ENCODE data around the gene CCDC167. TPM values are rescaled to one million over a fixed set of nuclear protein-coding genes. Genes with fewer than 3 reads are reported as not detected.
A peak's percentile ranks its signal among the peaks of the same experiment; 100 is the strongest.
"Not testable (repeated sequence)": the region's sequence is repeated elsewhere in the genome, so short reads cannot be mapped to it uniquely, and the experiment has no call there.

Gene CCDC167
- total RNA-seq, 2 experiments from 2014 or later = 53.4 to 57.1 TPM

DNA sequence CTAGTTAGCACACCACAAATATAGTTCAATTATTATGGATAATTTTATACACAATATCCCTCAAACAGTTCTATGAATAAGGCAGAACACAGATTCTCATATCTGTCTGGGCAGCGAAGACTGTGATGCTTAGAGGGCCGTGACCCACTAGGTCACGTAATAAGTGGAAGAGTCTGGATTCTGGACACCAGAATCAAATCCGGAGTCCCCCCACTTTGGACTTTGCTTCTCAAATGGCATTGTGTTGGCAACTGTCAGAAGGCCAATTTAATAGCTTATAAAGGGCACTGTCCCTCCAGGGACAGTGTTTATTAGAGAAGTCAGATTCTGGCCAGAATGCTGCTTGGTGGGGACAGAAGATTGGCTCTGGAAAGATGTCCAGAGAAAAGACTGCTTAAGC, 6.8 kb upstream of the CCDC167 start:
- Mint-ChIP-seq H3K27ac (no peak overlapping the region), H3K4me1 (ENCODE audit: low read depth) (peaks cover 67% of the 10 kb centered on the region), H3K36me3 (ENCODE audit: low read depth) (no peaks in the 10 kb centered on the region), H3K27me3 (ENCODE audit: low read depth) (no peaks in the 10 kb centered on the region), H3K4me3 (no peak overlapping the region), H3K9me3 (no peaks in the 10 kb centered on the region)
- CTCF ChIA-PET = interaction anchor here (1.3 to 1.9 kb wide), 2 partner anchors 10 to 59 kb away, joined by 3 to 9 read pairs; no protein-coding TSS in a partner anchor
- intact Hi-C loops (cut with micrococcal nuclease) = no loop called here
- DNase-seq = no peak

DNA sequence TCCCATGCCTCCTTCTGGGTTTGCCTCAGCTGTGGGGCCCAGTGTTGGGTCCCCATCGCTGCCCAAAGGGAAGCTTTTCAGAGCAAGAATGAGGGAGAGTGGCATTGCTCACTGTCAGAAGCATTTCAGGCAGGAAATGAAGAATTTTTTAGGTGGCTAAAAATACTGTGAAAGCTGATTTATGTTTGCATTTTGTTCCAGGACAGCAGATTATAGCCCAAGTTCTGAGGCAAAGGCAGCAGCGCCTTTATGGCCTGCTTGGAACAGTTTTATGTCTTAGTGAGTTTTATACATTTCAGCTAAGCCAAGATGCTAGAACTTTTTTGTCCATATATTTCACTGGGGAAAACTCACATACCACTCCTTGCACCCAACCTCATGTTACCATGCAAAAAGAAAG, 4.3 kb upstream of the CCDC167 start:
- CTCF ChIA-PET = interaction anchor here (1.0 to 1.5 kb wide), 2 partner anchors 9 to 71 kb away, joined by 3 to 4 read pairs; partner anchors contain the start of gene CMTR1

DNA sequence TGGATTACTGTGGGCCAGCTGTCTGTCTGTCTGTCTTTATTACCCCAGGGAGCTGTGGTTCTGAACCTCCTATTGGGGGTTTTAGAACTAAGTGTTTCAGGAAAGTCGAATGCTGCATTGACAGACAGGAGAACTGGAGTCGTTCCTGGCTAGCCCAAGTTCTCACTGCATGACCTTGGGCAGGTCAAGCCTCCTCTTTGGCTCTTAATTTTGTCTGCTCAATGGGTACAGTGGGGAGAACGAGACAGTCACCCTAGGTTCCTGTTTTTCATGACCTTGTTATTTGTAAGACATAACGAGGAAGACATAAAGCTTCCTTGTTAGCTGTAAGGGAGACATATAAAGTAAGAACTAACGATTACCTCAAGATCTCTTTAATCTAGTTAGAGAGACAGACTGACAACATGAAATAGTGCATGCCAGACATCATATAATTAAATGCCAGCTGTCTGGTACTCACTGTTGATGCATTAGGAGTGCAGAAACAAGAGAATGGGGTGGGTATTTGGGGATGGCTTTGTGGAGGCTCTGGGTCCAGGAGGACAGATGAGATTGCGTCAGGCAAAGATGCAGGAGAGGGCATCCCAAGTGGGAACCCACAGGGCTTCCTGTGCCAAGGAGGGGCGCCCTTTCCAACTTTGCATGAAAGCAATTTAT, 3.7 kb upstream of the CCDC167 start:
- CTCF ChIA-PET = interaction anchor here (1.0 to 3.8 kb wide), 5 partner anchors 10 to 70 kb away, joined by 3 to 18 read pairs (median 8); partner anchors contain the start of gene CMTR1
- Mint-ChIP-seq H3K9me3 (peaks cover 3% of the 10 kb centered on the region), H3K36me3 (ENCODE audit: low read depth) (peaks cover 2% of the 10 kb centered on the region), H3K4me1 (ENCODE audit: low read depth) (peaks cover 79% of the 10 kb centered on the region), H3K27me3 (ENCODE audit: low read depth) (no peaks in the 10 kb centered on the region), H3K4me3 (no peak overlapping the region), H3K27ac (peak overlapping the region; percentile 88)
- DNase-seq = no peak
- intact Hi-C loops (cut with micrococcal nuclease) = loop anchor here (5.0 kb wide), 1 partner anchor 71 kb away; the partner anchor contains the start of gene CMTR1

More for the DNA sequence above, 4.3 kb upstream of the CCDC167 start:
- intact Hi-C loops (cut with micrococcal nuclease) = loop anchor here (5.0 kb wide), 1 partner anchor 72 kb away; the partner anchor contains the start of gene CMTR1
- Mint-ChIP-seq H3K4me1 (ENCODE audit: low read depth) (peaks cover 80% of the 10 kb centered on the region), H3K27ac (no peak overlapping the region), H3K27me3 (ENCODE audit: low read depth) (no peaks in the 10 kb centered on the region), H3K9me3 (peaks cover 3% of the 10 kb centered on the region), H3K4me3 (no peak overlapping the region), H3K36me3 (ENCODE audit: low read depth) (peaks cover 2% of the 10 kb centered on the region)
- DNase-seq = no peak

- no peaks in the 10 kb centered on the region for H3K27me3 Mint-ChIP-seq (ENCODE audit: low read depth)
- peak overlapping the region; percentile 19 for H3K4me3 Mint-ChIP-seq
- peaks cover 3% of the 10 kb centered on the region for H3K9me3 Mint-ChIP-seq
- peak; percentile 62 for DNase-seq
- H3K27ac Mint-ChIP-seq = peak overlapping the region; percentile 88
- CTCF ChIA-PET = interaction anchor here (1.5 to 3.8 kb wide), 5 partner anchors 11 to 69 kb away, joined by 4 to 18 read pairs (median 9); partner anchors contain the start of gene CMTR1
- intact Hi-C loops (cut with micrococcal nuclease) = loop anchor here (1.0 to 5.0 kb wide), 2 partner anchors 12 to 70 kb away; partner anchors contain the start of gene CMTR1
- peaks cover 2% of the 10 kb centered on the region for H3K36me3 Mint-ChIP-seq (ENCODE audit: low read depth)
- peaks cover 79% of the 10 kb centered on the region for H3K4me1 Mint-ChIP-seq (ENCODE audit: low read depth)
Measured at GRCh38 chr6:37502703-37503291, 3.1 kb upstream of the CCDC167 start.

GRCh38 chr6:37501632-37502491, 2.2 kb upstream of the CCDC167 start:
- Mint-ChIP-seq H3K27ac (peak overlapping the region; percentile 88), H3K4me1 (ENCODE audit: low read depth) (peaks cover 85% of the 10 kb centered on the region), H3K4me3 (peak overlapping the region; percentile 19), H3K27me3 (ENCODE audit: low read depth) (no peaks in the 10 kb centered on the region), H3K36me3 (ENCODE audit: low read depth) (peaks cover 2% of the 10 kb centered on the region), H3K9me3 (peaks cover 3% of the 10 kb centered on the region)
- intact Hi-C loops (cut with micrococcal nuclease) = loop anchor here (1.0 to 5.0 kb wide), 2 partner anchors 12 to 70 kb away; partner anchors contain the start of gene CMTR1
- DNase-seq = peak; percentile 53
- CTCF ChIA-PET = interaction anchor here (0.6 to 3.8 kb wide), 7 partner anchors 9 to 879 kb away, joined by 3 to 18 read pairs (median 8); no protein-coding TSS in a partner anchor

DNA sequence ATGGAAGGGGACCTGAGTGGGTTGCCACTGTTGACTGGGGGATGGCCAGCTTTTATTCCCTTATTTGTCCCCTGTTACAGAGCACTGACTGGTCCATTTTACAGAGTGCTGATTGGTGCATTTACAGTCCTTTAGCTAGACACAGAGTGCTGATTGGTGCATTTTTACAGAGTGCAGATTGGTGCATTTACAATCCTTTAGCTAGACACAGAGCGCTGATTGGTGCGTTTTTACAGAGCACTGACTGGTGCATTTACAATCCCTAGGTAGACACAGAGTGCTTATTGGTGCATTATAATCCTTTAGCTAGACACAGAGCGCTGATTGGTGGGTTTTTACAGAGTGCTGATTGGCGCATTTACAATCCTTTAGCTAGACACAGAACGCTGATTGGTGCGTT, 1.2 kb upstream of the CCDC167 start:
- H3K36me3 Mint-ChIP-seq (ENCODE audit: low read depth); H3K9me3 Mint-ChIP-seq; H3K4me3 Mint-ChIP-seq; H3K27me3 Mint-ChIP-seq (ENCODE audit: low read depth); DNase-seq: not testable (repeated sequence)
- CTCF ChIA-PET = interaction anchor here (0.6 to 3.8 kb wide), 6 partner anchors 9 to 65 kb away, joined by 3 to 18 read pairs (median 8); no protein-coding TSS in a partner anchor
- H3K27ac Mint-ChIP-seq = peak overlapping the region; percentile 97
- intact Hi-C loops (cut with micrococcal nuclease) = loop anchor here (5.0 kb wide), 1 partner anchor 69 kb away; the partner anchor contains the start of gene CMTR1
- peaks cover 88% of the 10 kb centered on the region for H3K4me1 Mint-ChIP-seq (ENCODE audit: low read depth)

- Mint-ChIP-seq H3K9me3 (peaks cover 3% of the 10 kb centered on the region), H3K27ac (peak overlapping the region; percentile 97), H3K36me3 (ENCODE audit: low read depth) (peaks cover 5% of the 10 kb centered on the region), H3K4me1 (ENCODE audit: low read depth) (peaks cover 89% of the 10 kb centered on the region), H3K4me3 (peak overlapping the region; percentile 98), H3K27me3 (ENCODE audit: low read depth) (no peaks in the 10 kb centered on the region)
- intact Hi-C loops (cut with micrococcal nuclease) = loop anchor here (5.0 kb wide), 1 partner anchor 68 kb away; the partner anchor contains the start of gene CMTR1
- DNase-seq = no peak
- CTCF ChIA-PET = interaction anchor here (0.6 to 3.8 kb wide), 5 partner anchors 9 to 65 kb away, joined by 3 to 18 read pairs (median 6); no protein-coding TSS in a partner anchor
Measured at GRCh38 chr6:37500294-37500608, 558 bp upstream of the CCDC167 start.

DNA sequence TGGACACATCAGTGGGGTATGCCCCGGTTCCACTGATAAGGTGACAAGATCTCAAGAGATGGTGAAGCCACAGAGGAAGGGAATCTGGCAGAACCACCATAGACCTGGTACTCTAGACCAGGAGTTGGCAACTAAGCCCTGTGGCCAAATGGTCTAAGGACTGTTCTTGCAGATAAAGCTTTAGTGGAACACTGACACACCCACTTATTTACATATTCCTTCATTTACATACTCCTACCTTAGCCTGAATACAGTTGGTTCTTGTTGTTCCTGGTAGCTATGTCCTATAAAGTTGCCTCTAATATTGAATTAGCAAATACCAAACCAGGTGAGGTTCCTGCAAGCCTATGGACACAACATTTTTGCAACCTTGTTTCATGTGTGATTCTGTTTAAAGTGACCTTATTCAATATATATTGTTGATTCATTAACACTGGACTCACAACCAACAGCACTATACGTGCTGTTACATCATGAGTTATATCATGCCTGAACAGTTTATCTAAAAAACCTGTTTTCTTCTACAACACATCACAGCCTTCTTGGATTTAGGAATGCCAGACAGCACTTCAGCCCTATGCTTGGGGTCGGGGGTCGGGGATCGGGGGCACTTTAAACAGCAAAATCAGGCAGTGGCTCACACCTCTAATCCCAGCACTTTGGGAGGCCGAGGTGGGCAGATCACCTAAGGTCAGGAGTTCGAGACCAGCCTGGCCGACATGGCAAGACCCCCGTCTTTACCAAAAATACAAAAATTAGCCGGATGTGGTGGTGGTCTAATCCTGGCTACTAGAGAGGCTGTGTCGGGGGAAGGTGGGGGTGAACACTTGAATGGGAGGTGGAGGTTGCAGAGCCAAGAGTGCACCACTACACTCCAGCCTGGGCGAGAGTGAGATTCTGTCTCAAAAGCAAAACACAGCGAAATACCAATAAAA, 2.5 kb downstream of the CCDC167 start:
- Mint-ChIP-seq H3K27me3 (ENCODE audit: low read depth) (no peaks in the 10 kb centered on the region), H3K36me3 (ENCODE audit: low read depth) (peaks cover 7% of the 10 kb centered on the region), H3K4me1 (ENCODE audit: low read depth) (peaks cover 87% of the 10 kb centered on the region), H3K9me3 (peaks cover 3% of the 10 kb centered on the region), H3K27ac (peak overlapping the region; percentile 33), H3K4me3 (no peak overlapping the region)
- CTCF ChIA-PET = interaction anchor here (3.1 kb wide), 1 partner anchor 69 kb away, joined by 18 read pairs; no protein-coding TSS in a partner anchor
- DNase-seq = no peak
- intact Hi-C loops (cut with micrococcal nuclease) = loop anchor here (5.0 kb wide), 4 partner anchors 200 to 1075 kb away; partner anchors contain the start of genes MDGA1 and PIM1

- peaks cover 7% of the 10 kb centered on the region for H3K36me3 Mint-ChIP-seq (ENCODE audit: low read depth)
- peak overlapping the region; percentile 2 for H3K4me3 Mint-ChIP-seq
- CTCF ChIA-PET = interaction anchor here (0.6 to 3.1 kb wide), 8 partner anchors 10 to 426 kb away, joined by 3 to 18 read pairs (median 4); no protein-coding TSS in a partner anchor
- no peaks in the 10 kb centered on the region for H3K27me3 Mint-ChIP-seq (ENCODE audit: low read depth)
- DNase-seq = peak; percentile 53
- no peaks in the 10 kb centered on the region for H3K9me3 Mint-ChIP-seq
- intact Hi-C loops (cut with micrococcal nuclease) = loop anchor here (1.0 to 5.0 kb wide), 6 partner anchors 21 to 1077 kb away; partner anchors contain the start of genes MDGA1 and PIM1
- H3K27ac Mint-ChIP-seq = peak overlapping the region; percentile 90
- peaks cover 92% of the 10 kb centered on the region for H3K4me1 Mint-ChIP-seq (ENCODE audit: low read depth)
Measured at GRCh38 chr6:37495244-37495934, 4.3 kb downstream of the CCDC167 start.

DNA sequence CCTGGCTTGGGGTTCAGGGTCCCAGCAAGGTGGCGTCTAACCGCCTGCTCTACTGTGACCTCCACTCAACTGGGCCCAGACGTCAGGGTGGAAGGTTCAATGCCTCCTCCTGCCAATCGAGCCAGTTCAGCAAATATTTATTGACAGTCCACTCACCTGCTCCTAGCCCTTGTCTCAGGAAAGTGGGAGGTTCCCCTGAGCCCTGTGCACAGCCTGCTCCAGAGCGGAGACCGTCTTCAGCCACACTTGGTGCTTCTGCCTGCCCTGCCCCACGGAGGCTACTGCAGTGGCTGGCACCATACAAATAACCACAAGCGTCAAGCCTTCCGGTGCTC, 6.1 kb downstream of the CCDC167 start:
- H3K36me3 Mint-ChIP-seq (ENCODE audit: low read depth) = peaks cover 11% of the 10 kb centered on the region
- H3K27ac Mint-ChIP-seq = no peak overlapping the region
- H3K27me3 Mint-ChIP-seq (ENCODE audit: low read depth) = no peaks in the 10 kb centered on the region
- H3K4me3 Mint-ChIP-seq = no peak overlapping the region
- no peak for DNase-seq
- no peaks in the 10 kb centered on the region for H3K9me3 Mint-ChIP-seq
- H3K4me1 Mint-ChIP-seq (ENCODE audit: low read depth) = peaks cover 95% of the 10 kb centered on the region
- intact Hi-C loops (cut with micrococcal nuclease) = no loop called here
- CTCF ChIA-PET = interaction anchor here (1.7 to 2.4 kb wide), 2 partner anchors 69 to 72 kb away, joined by 5 to 22 read pairs; no protein-coding TSS in a partner anchor

Data from activated naive CD4-positive, alpha-beta T cell treated with anti-CD3 and anti-CD28 coated beads for 36 hours (primary cell).